ENCODE data around the gene SMIM27. TPM values are rescaled to one million over a fixed set of nuclear protein-coding genes. Genes with fewer than 3 reads are reported as not detected.

The SMIM27 gene
- 1.1 and 2.5 TPM in 2 replicates for total RNA-seq (2012; rRNA removed)
- 3.4 and 5.5 TPM in 2 replicates for polyA plus RNA-seq (2012; rRNA removed)
- polyA plus RNA-seq (2012; cell fraction: cytosol; rRNA removed) = 3.6 and 3.7 TPM in 2 replicates
- 1.1 and 2.2 TPM in 2 replicates for polyA plus RNA-seq (2012; cell fraction: nucleus; rRNA removed; ENCODE audit: low replicate concordance)
- percentile 32 among the genes with signal in this experiment for Bru-seq, nascent RNA
- BruChase-seq, experiment 1, labeled RNA remaining after a 6-hour chase = percentile 43 among the genes with signal in this experiment
- percentile 40 among the genes with signal in this experiment for BruChase-seq, experiment 2, labeled RNA remaining after a 2-hour chase
- long read RNA-seq, partial matches to known transcripts = 8 of 13 reads
- long read RNA-seq, other reads (novel, unspliced or antisense) = 5 of 13 reads

GRCh38 chr9:32552172-32552872 lies at the start of gene SMIM27, which contains the start of gene TOPORS:
SMIM27 (plus strand) TSS chr9:32552327; CDS start chr9:32552435, 108 bp downstream.
TOPORS (minus strand) TSS chr9:32552586; CDS start chr9:32552436, 150 bp downstream.
- H3K14ac ChIP-seq (replicated peaks; ENCODE audit: low read depth, low read length) = peak within 1 kb of the TSS; percentile 97
- H3K9me1 ChIP-seq (ENCODE audit: insufficient read depth, low read length) = no peaks in the 10 kb centered on the region
- dilution Hi-C loops (cut with HindIII; ENCODE audit: low sequenced_read_pairs, unreplicated experiment) (loop anchor here (25.0 kb wide), 1 partner anchor 115 kb away; no protein-coding TSS in a partner anchor), intact Hi-C loops (cut with micrococcal nuclease) (loop anchor here (1.0 kb wide), 1 partner anchor 21 kb away; the partner anchor contains the start of gene NDUFB6), in situ Hi-C loops (cut with MboI; ENCODE audit: low sequenced_read_pairs) (no loop called here)
- peak within 1 kb of the TSS; percentile 98 for H3K27ac ChIP-seq (ENCODE audit: insufficient read depth, low read length)
- DNase-seq = peak; percentile 88
- CTCF ChIA-PET = interaction anchor here (1.0 to 2.7 kb wide), 3 partner anchors 20 to 173 kb away, joined by 3 to 10 read pairs (median 7); no protein-coding TSS in a partner anchor
- peak; percentile 77 for ATAC-seq (ENCODE audit: low read depth)
- H3K4me1 ChIP-seq (ENCODE audit: control insufficient read depth, insufficient read depth, low read length) = no peaks in the 10 kb centered on the region; the same call in 1 of the 2 replicates
- peaks cover 23 to 38% of the 10 kb centered on the region in 2 experiments for H3K79me1 ChIP-seq (ENCODE audit: low read depth in 1 of 2, low read length in 2 of 2)
- peak within 1 kb of the TSS; percentile 94 for H3K4me3 ChIP-seq (ENCODE audit: insufficient read depth, low read depth, low read length)
- TF ChIP-seq CHD1 (IDR thresholded peaks at IDR 0.05; ENCODE audit: low read depth, low read length) (peak; percentile 78; the same call in 1 of the 2 replicates), FOS (IDR thresholded peaks at IDR 0.05; ENCODE audit: low read depth, low read length) (peak; percentile 26; the same call in 1 of the 2 replicates), MXI1 (IDR thresholded peaks at IDR 0.05; ENCODE audit: borderline replicate concordance, low read depth, low read length) (peak; percentile 63; the same call in 1 of the 2 replicates), MAZ (IDR thresholded peaks at IDR 0.05; ENCODE audit: borderline replicate concordance, low read depth, low read length) (peak; percentile 80; the same call in 1 of the 2 replicates), USF2 (IDR thresholded peaks at IDR 0.05; ENCODE audit: low read depth, low read length) (peak; percentile 96), POLR2A (IDR thresholded peaks at IDR 0.05; ENCODE audit: low read depth, low read length) (peak; percentile 90), BHLHE40 (IDR thresholded peaks at IDR 0.05; ENCODE audit: low read depth, low read length) (peak; percentile 86), CTCF (conservative IDR thresholded peaks at IDR 0.05; ENCODE audit: low read depth, low read length) (no peak), MAFK (IDR thresholded peaks at IDR 0.05; ENCODE audit: low read depth, low read length) (no peak), CEBPB (IDR thresholded peaks at IDR 0.05; ENCODE audit: low read depth, low read length) (peak; percentile 79)
- peak within 1 kb of the TSS; percentile 97 for H3K4ac ChIP-seq (ENCODE audit: low read depth, low read length)
- H3K23ac ChIP-seq (ENCODE audit: low read depth, low read length) = peak within 1 kb of the TSS; percentile 96
- peak within 1 kb of the TSS; percentile 84 for H2AK9ac ChIP-seq (replicated peaks; ENCODE audit: low read depth, low read length, poor library complexity)
- POLR2A ChIA-PET (ENCODE audit: unreplicated experiment) = no interaction called here
- H2BK20ac ChIP-seq (ENCODE audit: low read depth, low read length) = peak within 1 kb of the TSS; percentile 23; the same call in 1 of the 2 replicates
- H2BK15ac ChIP-seq (ENCODE audit: low read depth, low read length) = peak within 1 kb of the TSS; percentile 47; the same call in 1 of the 3 replicates
- peak within 1 kb of the TSS; percentile 90 for H4K5ac ChIP-seq (ENCODE audit: low read depth, low read length)
- H4K91ac ChIP-seq (ENCODE audit: insufficient read depth, low read depth, low read length) = peak within 1 kb of the TSS; percentile 74
- peak within 1 kb of the TSS; percentile 57; the same call in 1 of the 2 replicates for H2BK120ac ChIP-seq (ENCODE audit: low read depth, low read length)
- 0% methylated on average over 17 of the region's 46 CpGs; no CpG with 5 or more reads in 1 of the 2 experiments for WGBS, 2 experiments (ENCODE audit: extremely low coverage in 2 of 2, insufficient read length in 1 of 2)
- peak within 1 kb of the TSS; percentile 89 for H3K56ac ChIP-seq (ENCODE audit: extremely low read depth, insufficient read depth, low read length)
- H4K20me1 ChIP-seq (ENCODE audit: insufficient read depth, low read length) = peaks cover 16% of the 10 kb centered on the region
- peak within 1 kb of the TSS; percentile 66 for H2AK5ac ChIP-seq (ENCODE audit: low read depth, low read length)
- peak within 1 kb of the TSS; percentile 94 for H3K9ac ChIP-seq (ENCODE audit: low read depth, low read length)
- H4K8ac ChIP-seq (ENCODE audit: low read depth in 2 of 2, low read length in 2 of 2) = peak within 1 kb of the TSS; percentile 90 to 94
- H3K4me2 ChIP-seq (ENCODE audit: low read depth, low read length) = peak within 1 kb of the TSS; percentile 98
- peak within 1 kb of the TSS; percentile 95 for H2AFZ ChIP-seq (replicated peaks; ENCODE audit: low read length, poor library complexity)
- H3K18ac ChIP-seq (ENCODE audit: low read depth, low read length) = peak within 1 kb of the TSS; percentile 87
- H3K9me3 ChIP-seq (ENCODE audit: control insufficient read depth, insufficient read depth, low read length) = no peaks in the 10 kb centered on the region
- H3K27me3 ChIP-seq (ENCODE audit: control insufficient read depth, insufficient read depth, low read length) = no peaks in the 10 kb centered on the region
- TSS peak; percentile 83 for BruUV-seq (replicated peaks)
- H3K36me3 ChIP-seq (ENCODE audit: control insufficient read depth, insufficient read depth, low read length) = no peaks in the 10 kb centered on the region
- H2BK5ac ChIP-seq (ENCODE audit: low read depth, low read length, poor library complexity, severe bottlenecking) = peak within 1 kb of the TSS; percentile 82

All from IMR-90 (cell line).